HCT116 (cell line): Measurements from ENCODE around the gene IVD. TPM values are rescaled to one million over a fixed set of nuclear protein-coding genes. Genes with fewer than 3 reads are reported as not detected.

Experiments
- ATAC-seq: fragments of 200-7000 bp; cut with Tn5 transposase; 2 replicates; pipeline ENCODE4 v1.9.1; 2020; ENCODE audit warnings: mild to moderate bottlenecking, moderate library complexity
- BruUV-seq: library from RNA; stranded (reverse); fragments of 400-500 nt; replicated peaks from 2 replicates; lab custom pipeline; 2021; lab: Mats Ljungman, UMichigan
- CTCF ChIA-PET: fragments of 300-600 bp; sonication (Branson Sonifier 250); formaldehyde crosslinking; loops from one replicate; lab custom pipeline; 2021; ENCODE audit warnings: antibody characterized with exemption; lab: Charles Lee
- POLR2A ChIA-PET: fragments of 300-600, 350-600 bp; sonication (Branson Sonifier 250); formaldehyde crosslinking; loops from one replicate; lab custom pipeline; 2021; ENCODE audit warnings: antibody characterized with exemption; lab: Charles Lee
- RAD21 ChIA-PET, 2 experiments: fragments of 300-600 bp; sonication (Branson Sonifier 250); formaldehyde crosslinking; loops; one replicate each; lab custom pipeline; 2023; ENCODE audit warnings: low total read pairs in 2 of 2; ENCODE audit not compliant: uncharacterized antibody in 2 of 2, unreplicated experiment in 2 of 2, low non-redundant PET in 1 of 2; lab: Charles Lee
- DNase-seq: peaks from one replicate; pipeline ENCODE4 v3.0.0-alpha.2; 2010; ENCODE audit warnings: low read depth, low spot score
- H2AFZ ChIP-seq: fragments of 200-600 bp; shearing (Covaris generic), sonication (generic); 2 replicates; pipeline ENCODE4 v1.6.1; 2017; ENCODE audit warnings: low read depth, mixed run types, mixed read lengths, antibody characterized with exemption, low read length; ENCODE audit not compliant: poor library complexity, severe bottlenecking
- H3K27ac ChIP-seq: 2 replicates; pipeline ENCODE4 v1.5.1; 2012; ENCODE audit warnings: low read depth, low read length
- H3K27me3 ChIP-seq: fragments of 200-600 bp; sonication (generic); 2 replicates; pipeline ENCODE4 v1.6.1; 2016; ENCODE audit warnings: mixed run types, low read length, mixed read lengths; ENCODE audit not compliant: insufficient read depth
- H3K36me3 ChIP-seq, 2 experiments: fragments of 200-500 bp in 1 of 2; fragments of 200-600 bp in 1 of 2; sonication (Bioruptor generic) in 1 of 2; sonication (generic) in 1 of 2; 2 replicates each; pipeline versions ENCODE4 v1.5.1 to v1.6.1; 2014 to 2016; ENCODE audit warnings: low read length in 2 of 2, inconsistent platforms in 1 of 2, mixed read lengths in 1 of 2, mixed run types in 1 of 2; ENCODE audit not compliant: insufficient read depth in 2 of 2, control insufficient read depth in 1 of 2
- H3K4me1 ChIP-seq, 2 experiments: fragments of 200-600 bp in 1 of 2; sonication (generic) in 1 of 2; 2 replicates each; pipeline versions ENCODE4 v1.5.1 to v1.6.1; 2012 to 2017; ENCODE audit warnings: low read length in 2 of 2, inconsistent platforms in 1 of 2, mild to moderate bottlenecking in 1 of 2, mixed read lengths in 1 of 2, mixed run types in 1 of 2, moderate library complexity in 1 of 2; ENCODE audit not compliant: insufficient read depth in 2 of 2, control insufficient read depth in 1 of 2
- H3K4me2 ChIP-seq: fragments of 200-600 bp; sonication (generic); 2 replicates; pipeline ENCODE4 v1.6.1; 2017; ENCODE audit warnings: mixed run types, low read length, mixed read lengths
- H3K4me3 ChIP-seq, 2 experiments: fragments of 200-600 bp in 1 of 2; sonication (generic) in 1 of 2; replicated peaks in 1 of 2; 2 replicates each; pipeline ENCODE4 v1.5.1; 2011 to 2016; ENCODE audit warnings: low read length in 2 of 2, control low read depth in 1 of 2, low read depth in 1 of 2, mild to moderate bottlenecking in 1 of 2, mixed read lengths in 1 of 2, mixed run types in 1 of 2
- H3K79me2 ChIP-seq: fragments of 200-600 bp; sonication (generic); 2 replicates; pipeline ENCODE4 v1.6.1; 2017; ENCODE audit warnings: mild to moderate bottlenecking, mixed run types, low read length, moderate library complexity, mixed read lengths; ENCODE audit not compliant: insufficient read depth
- H3K9ac ChIP-seq: fragments of 200-600 bp; sonication (generic); 2 replicates; pipeline ENCODE4 v1.6.1; 2016; ENCODE audit warnings: low read length, mixed read lengths
- H3K9me2 ChIP-seq: fragments of 200-600 bp; sonication (generic), shearing (Covaris generic); 2 replicates; pipeline ENCODE4 v1.6.1; 2017; ENCODE audit warnings: mixed run types, mild to moderate bottlenecking, moderate library complexity; ENCODE audit not compliant: insufficient read depth
- H3K9me3 ChIP-seq, 2 experiments: fragments of 200-500 bp in 1 of 2; fragments of 200-600 bp in 1 of 2; sonication (Bioruptor generic) in 1 of 2; sonication (generic) in 1 of 2; 2 replicates each; pipeline ENCODE4 v1.6.1; 2014 to 2017; ENCODE audit warnings: low read length in 2 of 2, mixed read lengths in 2 of 2, inconsistent platforms in 1 of 2, low read depth in 1 of 2, mild to moderate bottlenecking in 1 of 2, mixed run types in 1 of 2, moderate library complexity in 1 of 2; ENCODE audit not compliant: control insufficient read depth in 1 of 2, insufficient read depth in 1 of 2
- H4K20me1 ChIP-seq: fragments of 200-600 bp; sonication (generic), shearing (Covaris generic); 2 replicates; pipeline ENCODE4 v1.6.1; 2017; ENCODE audit warnings: mixed run types, mild to moderate bottlenecking, moderate library complexity; ENCODE audit not compliant: insufficient read depth
- ATF3 ChIP-seq: IDR thresholded peaks from 2 replicates; pipeline ENCODE4 v1.6.1; 2012
- CBX3 ChIP-seq: IDR thresholded peaks from 2 replicates; pipeline ENCODE4 v1.6.1; 2012; ENCODE audit warnings: low read depth
- CTCF ChIP-seq, 3 experiments: fragments of 200-600 bp in 1 of 3; sonication (generic) in 1 of 3; IDR thresholded peaks in 2 of 3; conservative IDR thresholded peaks in 1 of 3; 2 replicates each; pipeline ENCODE4 v1.5.1; 2012 to 2017; ENCODE audit warnings: low read depth in 2 of 3, low read length in 2 of 3, antibody characterized with exemption in 1 of 3, borderline replicate concordance in 1 of 3, control low read depth in 1 of 3, mild to moderate bottlenecking in 1 of 3, mixed read lengths in 1 of 3, mixed run types in 1 of 3, moderate library complexity in 1 of 3; ENCODE audit not compliant: insufficient read depth in 1 of 3
- EGR1 ChIP-seq: IDR thresholded peaks from 2 replicates; pipeline ENCODE4 v1.6.1; 2012; ENCODE audit warnings: low read depth
- ELF1 ChIP-seq: IDR thresholded peaks from 2 replicates; pipeline ENCODE4 v1.6.1; 2012; ENCODE audit warnings: low read depth, borderline replicate concordance
- EZH2 ChIP-seq: fragments of 200-600 bp; sonication (generic); IDR thresholded peaks from 2 replicates; pipeline ENCODE4 v1.6.1; 2017; ENCODE audit warnings: antibody characterized with exemption, mixed run types
- EZH2phosphoT487 ChIP-seq: fragments of 200-600 bp; IDR thresholded peaks from 2 replicates; pipeline ENCODE4 v1.6.1; 2018; ENCODE audit warnings: antibody characterized with exemption, borderline replicate concordance
- FOSL1 ChIP-seq: IDR thresholded peaks from 2 replicates; pipeline ENCODE4 v1.6.1; 2012; ENCODE audit warnings: low read depth
- JUND ChIP-seq: IDR thresholded peaks from 2 replicates; pipeline ENCODE4 v1.6.1; 2012
- MAX ChIP-seq: IDR thresholded peaks from 2 replicates; pipeline ENCODE4 v1.6.1; 2012
- POLR2A ChIP-seq: IDR thresholded peaks from 2 replicates; pipeline ENCODE4 v1.7.0; 2011; ENCODE audit warnings: borderline replicate concordance; ENCODE audit not compliant: insufficient read depth, insufficient read length; ENCODE audit errors: extremely low read depth
- POLR2AphosphoS5 ChIP-seq: IDR thresholded peaks from 2 replicates; pipeline ENCODE4 v1.6.1; 2011; ENCODE audit warnings: mild to moderate bottlenecking, low read depth, low read length, moderate library complexity
- RAD21 ChIP-seq: IDR thresholded peaks from 2 replicates; pipeline ENCODE4 v1.6.1; 2012; ENCODE audit warnings: low read depth, mild to moderate bottlenecking
- REST ChIP-seq: IDR thresholded peaks from 2 replicates; pipeline ENCODE4 v1.6.1; 2012; ENCODE audit warnings: low read depth
- SIN3A ChIP-seq: IDR thresholded peaks from 2 replicates; pipeline ENCODE4 v1.6.1; 2012; ENCODE audit warnings: low read depth
- SP1 ChIP-seq: IDR thresholded peaks from 2 replicates; pipeline ENCODE4 v1.6.1; 2012; ENCODE audit warnings: low read depth
- TCF7L2 ChIP-seq: IDR thresholded peaks from 2 replicates; pipeline ENCODE4 v1.7.0; 2011; ENCODE audit warnings: borderline replicate concordance, inconsistent platforms; ENCODE audit not compliant: insufficient read depth, insufficient read length; ENCODE audit errors: extremely low read depth
- YY1 ChIP-seq: IDR thresholded peaks from 2 replicates; pipeline ENCODE4 v1.6.1; 2011; ENCODE audit warnings: low read length, low read depth, moderate library complexity, mild to moderate bottlenecking; ENCODE audit not compliant: insufficient replicate concordance; ENCODE audit errors: extremely low read depth
- ZNF274 ChIP-seq: fragments of 200-500 bp; sonication (Bioruptor generic); IDR thresholded peaks from 2 replicates; pipeline ENCODE4 v1.6.1; 2014; ENCODE audit warnings: mild to moderate bottlenecking, low read depth, low read length, inconsistent platforms
- intact Hi-C: fragments of 100-400 bp; cut with micrococcal nuclease; formaldehyde crosslinking; loops from 2 replicates; pipeline ENCODE4 v1.10.0; 2022
- total RNA-seq: library from RNA; stranded (reverse); gene quantifications from one replicate; pipeline ENCODE4 v1.2.1, GENCODE V29; 2021; ENCODE audit not compliant: unreplicated experiment

IVD gene
- total RNA-seq, 1 experiment from 2014 or later, result 65.6 TPM

GRCh38 chr15:40407330-40407990 lies 1.9 kb downstream of the IVD start:
- ChIA-PET RAD21 (no interaction called here), CTCF (interaction anchor here (1.0 kb wide), 1 partner anchor 63 kb away, joined by 3 read pairs; no protein-coding TSS in a partner anchor), POLR2A (interaction anchor here (1.0 kb wide), 1 partner anchor 13 kb away, joined by 3 read pairs; no protein-coding TSS in a partner anchor)
- Histone ChIP-seq H3K36me3 (peaks cover 27 to 33% of the 10 kb centered on the region in 2 experiments; a peak in 3 of 4 replicates), H3K9ac (no peak overlapping the region), H3K79me2 (peaks cover 27% of the 10 kb centered on the region), H3K4me2 (peak overlapping the region; percentile 83; the same call in 1 of the 2 replicates), H3K4me3 (no peak overlapping the region; a peak in 1 of 4 replicates), H3K27me3 (no peaks in the 10 kb centered on the region), H4K20me1 (no peaks in the 10 kb centered on the region), H3K27ac (no peak overlapping the region), H3K9me3 (no peaks in the 10 kb centered on the region), H2AFZ (no peak overlapping the region), H3K9me2 (no peaks in the 10 kb centered on the region), H3K4me1 (peaks cover 4 to 16% of the 10 kb centered on the region in 2 experiments; a peak in 3 of 4 replicates)
- TF ChIP-seq RAD21, result no peak
- no peak for TF ChIP-seq ELF1
- TF ChIP-seq YY1, result no peak
- TF ChIP-seq CBX3, result no peak
- no peak for TF ChIP-seq ZNF274
- no peak for TF ChIP-seq ATF3
- TF ChIP-seq EZH2, result no peak
- TF ChIP-seq SIN3A, result no peak
- no peak for TF ChIP-seq REST
- no peak for TF ChIP-seq EZH2phosphoT487
- TF ChIP-seq POLR2AphosphoS5, result no peak
- TF ChIP-seq SP1, result no peak
- TF ChIP-seq JUND, result no peak
- no peak for TF ChIP-seq MAX
- TF ChIP-seq EGR1, result no peak
- TF ChIP-seq CTCF (IDR thresholded peaks at IDR 0.05 in 2 of 3, conservative IDR thresholded peaks at IDR 0.05 in 1 of 3; ENCODE audit: borderline replicate concordance in 1 of 3, insufficient read depth in 1 of 3, low read depth in 2 of 3, low read length in 2 of 3), result no peak
- no peak for TF ChIP-seq POLR2A
- TF ChIP-seq TCF7L2, result no peak
- no peak for TF ChIP-seq FOSL1
- no peak for ATAC-seq
- DNase-seq, result no peak
- BruUV-seq, result no TSS peak
- intact Hi-C loops, result no loop called here
